Neural progenitor cell (in vitro differentiated cells): ENCODE results near the gene MARS1. TPM values are rescaled to one million over a fixed set of nuclear protein-coding genes. Genes with fewer than 3 reads are reported as not detected.

ENCODE experiments used
- DNase-seq: peaks from one replicate; pipeline ENCODE4 v3.0.0-alpha.2; 2016; ENCODE audit warnings: low spot score
- H2AFZ ChIP-seq: fragments of 200-600 bp; sonication (generic); replicated peaks from 2 replicates; pipeline ENCODE4 v1.6.1; 2016; ENCODE audit warnings: antibody characterized with exemption
- H3F3A ChIP-seq: fragments of 200-600 bp; sonication (generic); 2 replicates; pipeline ENCODE4 v1.6.1; 2016; ENCODE audit warnings: antibody characterized with exemption, low read depth
- H3K27ac ChIP-seq: fragments of 200-600 bp; sonication (generic); 2 replicates; pipeline ENCODE4 v1.5.1; 2016; ENCODE audit warnings: mild to moderate bottlenecking
- H3K27me3 ChIP-seq: fragments of 200-600 bp; sonication (generic); 2 replicates; pipeline ENCODE4 v1.6.1; 2016; ENCODE audit warnings: mild to moderate bottlenecking, moderate library complexity
- H3K36me3 ChIP-seq: fragments of 200-600 bp; sonication (generic); 2 replicates; pipeline ENCODE4 v1.5.1; 2016
- H3K4me1 ChIP-seq: fragments of 200-600 bp; sonication (generic); 2 replicates; pipeline ENCODE4 v1.6.1; 2016; ENCODE audit warnings: mixed run types
- H3K4me2 ChIP-seq: fragments of 200-600 bp; sonication (generic); 2 replicates; pipeline ENCODE4 v1.6.1; 2016
- H3K4me3 ChIP-seq: fragments of 200-600 bp; sonication (generic); 2 replicates; pipeline ENCODE4 v1.5.1; 2016
- H3K79me2 ChIP-seq: fragments of 200-600 bp; sonication (generic); 2 replicates; pipeline ENCODE4 v1.6.1; 2016; ENCODE audit warnings: low read depth
- H3K9ac ChIP-seq: fragments of 200-600 bp; sonication (generic); 2 replicates; pipeline ENCODE4 v1.6.1; 2016
- H3K9me3 ChIP-seq: fragments of 200-600 bp; sonication (generic); 2 replicates; pipeline ENCODE4 v1.5.1; 2016; ENCODE audit warnings: low read depth
- H4K20me1 ChIP-seq: fragments of 200-600 bp; sonication (generic); 2 replicates; pipeline ENCODE4 v1.6.1; 2016; ENCODE audit warnings: low read depth
- H3K27ac Mint-ChIP-seq: 3 replicates; pipeline ENCODE4 v1.8.0; 2021; ENCODE audit warnings: mixed read lengths
- H3K27me3 Mint-ChIP-seq: 2 replicates; pipeline ENCODE4 v1.8.0; 2022; ENCODE audit warnings: low read depth, mild to moderate bottlenecking, inconsistent platforms, moderate library complexity, mixed read lengths; ENCODE audit not compliant: insufficient read depth
- H3K36me3 Mint-ChIP-seq: 3 replicates; pipeline ENCODE4 v1.8.0; 2021; ENCODE audit warnings: mixed read lengths
- H3K4me1 Mint-ChIP-seq: 3 replicates; pipeline ENCODE4 v1.8.0; 2021; ENCODE audit warnings: mixed read lengths
- H3K4me3 Mint-ChIP-seq: 3 replicates; pipeline ENCODE4 v1.8.0; 2021; ENCODE audit warnings: mild to moderate bottlenecking, moderate library complexity, mixed read lengths
- H3K9me3 Mint-ChIP-seq: 3 replicates; pipeline ENCODE4 v1.8.0; 2020; ENCODE audit warnings: mixed read lengths
- EZH2 ChIP-seq: fragments of 200-600 bp; sonication (generic); IDR thresholded peaks from 2 replicates; pipeline ENCODE4 v1.6.1; 2017; ENCODE audit warnings: antibody characterized with exemption, mild to moderate bottlenecking, moderate library complexity
- EZH2phosphoT487 ChIP-seq: fragments of 200-600 bp; sonication (generic); IDR thresholded peaks from 2 replicates; pipeline ENCODE4 v1.6.1; 2017; ENCODE audit warnings: antibody characterized with exemption
- total RNA-seq: library from RNA; depleted of rRNA; stranded (reverse); fragments of >200 nt; gene quantifications from 2 replicates; pipeline ENCODE4 v1.2.3, GENCODE V29; 2015; ENCODE audit warnings: low replicate concordance
- TF ChIP-seq, protein P1 (sequence below): fragments of 200-600 bp; sonication (generic); IDR thresholded peaks from 2 replicates; pipeline ENCODE4 v1.5.1; 2017; ENCODE audit warnings: antibody characterized with exemption, mild to moderate bottlenecking

Gene MARS1
- total RNA-seq, 1 donor from 2014 or later, result 109 TPM

- H3K36me3 ChIP-seq, result no peaks in the 10 kb centered on the region
- no peak overlapping the region for H2AFZ ChIP-seq
- H4K20me1 ChIP-seq, result peaks cover 57% of the 10 kb centered on the region
- H3K4me1 ChIP-seq, result peaks cover 33% of the 10 kb centered on the region
- peak overlapping the region; percentile 10 for H3K4me3 ChIP-seq
- peak; percentile 62 for DNase-seq
- H3K9me3 ChIP-seq, result no peaks in the 10 kb centered on the region
- TF ChIP-seq EZH2 (no peak), EZH2phosphoT487 (no peak)
- TF ChIP-seq, protein P1, sequence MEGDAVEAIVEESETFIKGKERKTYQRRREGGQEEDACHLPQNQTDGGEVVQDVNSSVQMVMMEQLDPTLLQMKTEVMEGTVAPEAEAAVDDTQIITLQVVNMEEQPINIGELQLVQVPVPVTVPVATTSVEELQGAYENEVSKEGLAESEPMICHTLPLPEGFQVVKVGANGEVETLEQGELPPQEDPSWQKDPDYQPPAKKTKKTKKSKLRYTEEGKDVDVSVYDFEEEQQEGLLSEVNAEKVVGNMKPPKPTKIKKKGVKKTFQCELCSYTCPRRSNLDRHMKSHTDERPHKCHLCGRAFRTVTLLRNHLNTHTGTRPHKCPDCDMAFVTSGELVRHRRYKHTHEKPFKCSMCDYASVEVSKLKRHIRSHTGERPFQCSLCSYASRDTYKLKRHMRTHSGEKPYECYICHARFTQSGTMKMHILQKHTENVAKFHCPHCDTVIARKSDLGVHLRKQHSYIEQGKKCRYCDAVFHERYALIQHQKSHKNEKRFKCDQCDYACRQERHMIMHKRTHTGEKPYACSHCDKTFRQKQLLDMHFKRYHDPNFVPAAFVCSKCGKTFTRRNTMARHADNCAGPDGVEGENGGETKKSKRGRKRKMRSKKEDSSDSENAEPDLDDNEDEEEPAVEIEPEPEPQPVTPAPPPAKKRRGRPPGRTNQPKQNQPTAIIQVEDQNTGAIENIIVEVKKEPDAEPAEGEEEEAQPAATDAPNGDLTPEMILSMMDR, result no peak
- H3K9ac ChIP-seq, result no peak overlapping the region
- peaks cover 41% of the 10 kb centered on the region for H3K79me2 ChIP-seq
- H3K9me3 Mint-ChIP-seq, result no peaks in the 10 kb centered on the region
- peak overlapping the region; percentile 59 for H3K27ac ChIP-seq
- peak overlapping the region; percentile 70 for H3K4me2 ChIP-seq
- H3K27ac Mint-ChIP-seq, result no peak overlapping the region
- H3K4me1 Mint-ChIP-seq, result peaks cover 43% of the 10 kb centered on the region
- no peaks in the 10 kb centered on the region for H3K36me3 Mint-ChIP-seq
- H3K27me3 ChIP-seq, result peaks cover 18% of the 10 kb centered on the region
- H3K4me3 Mint-ChIP-seq, result peak overlapping the region; percentile 65
- peaks cover 51% of the 10 kb centered on the region for H3F3A ChIP-seq
- H3K27me3 Mint-ChIP-seq, result peaks cover 36% of the 10 kb centered on the region
Measured at GRCh38 chr12:57552835-57553313, 65.0 kb downstream of the MARS1 start.

DNA sequence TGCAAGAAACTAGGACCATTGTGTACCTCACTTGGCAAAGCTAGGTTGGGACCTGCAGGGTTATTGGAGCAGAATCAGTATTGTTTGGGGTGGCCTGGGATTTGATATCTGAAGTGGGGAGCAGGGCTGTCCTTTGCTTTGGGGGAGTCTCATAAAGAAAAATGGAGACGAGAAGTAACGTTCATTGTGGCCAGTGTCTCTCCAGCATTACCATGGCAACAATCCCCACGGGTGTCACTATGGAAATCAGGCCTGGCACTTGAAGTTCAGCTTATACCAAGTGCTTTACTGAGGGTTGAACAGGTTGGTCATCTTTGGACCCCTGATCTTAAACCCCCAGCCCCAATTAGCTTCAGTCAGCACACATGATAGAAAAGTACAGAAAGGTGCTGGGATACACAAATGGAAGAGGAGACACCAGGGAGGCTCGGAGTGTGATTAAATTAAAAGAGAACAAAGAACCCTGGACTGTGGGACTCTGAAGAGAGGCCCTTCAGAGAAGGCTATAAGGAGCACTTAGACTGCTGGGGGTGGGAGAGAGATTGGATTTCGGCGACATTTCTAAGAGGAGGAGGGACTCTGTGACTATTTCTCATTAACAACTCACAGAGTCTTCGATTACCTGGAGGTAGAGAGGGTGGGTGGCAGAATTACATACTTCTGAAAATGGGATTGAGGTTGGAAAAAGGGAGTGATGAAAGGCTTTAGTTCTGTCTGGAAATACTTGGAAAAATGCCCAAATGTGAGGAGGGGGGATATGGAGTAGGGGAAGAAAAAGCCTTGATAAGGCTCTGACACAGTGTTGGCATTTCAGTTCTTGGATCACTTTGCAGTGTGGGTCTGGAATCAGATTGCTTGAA, 65.7 kb downstream of the MARS1 start:
- H3K27me3 Mint-ChIP-seq, result peaks cover 33% of the 10 kb centered on the region
- peaks cover 43% of the 10 kb centered on the region for H3K79me2 ChIP-seq
- H3K36me3 Mint-ChIP-seq, result no peaks in the 10 kb centered on the region
- peaks cover 11% of the 10 kb centered on the region for H3K27me3 ChIP-seq
- peak overlapping the region; percentile 10 for H3K4me3 ChIP-seq
- H3F3A ChIP-seq, result peaks cover 44% of the 10 kb centered on the region
- no peaks in the 10 kb centered on the region for H3K36me3 ChIP-seq
- H3K4me1 ChIP-seq, result peaks cover 33% of the 10 kb centered on the region
- no peak overlapping the region for H3K9ac ChIP-seq
- TF ChIP-seq EZH2phosphoT487 (no peak), EZH2 (no peak)
- TF ChIP-seq, protein P1, result no peak
- H3K9me3 ChIP-seq, result no peaks in the 10 kb centered on the region
- no peak overlapping the region for H2AFZ ChIP-seq
- no peaks in the 10 kb centered on the region for H3K9me3 Mint-ChIP-seq
- no peak for DNase-seq
- peak overlapping the region; percentile 65 for H3K4me3 Mint-ChIP-seq
- peaks cover 57% of the 10 kb centered on the region for H4K20me1 ChIP-seq
- peak overlapping the region; percentile 64 for H3K27ac Mint-ChIP-seq
- peak overlapping the region; percentile 59 for H3K27ac ChIP-seq
- H3K4me1 Mint-ChIP-seq, result peaks cover 43% of the 10 kb centered on the region
- peak overlapping the region; percentile 70 for H3K4me2 ChIP-seq

- Histone ChIP-seq H3K79me2 (peaks cover 49% of the 10 kb centered on the region), H3F3A (peaks cover 35% of the 10 kb centered on the region), H3K9ac (no peak overlapping the region), H3K4me1 (peaks cover 33% of the 10 kb centered on the region), H2AFZ (no peak overlapping the region), H3K36me3 (no peaks in the 10 kb centered on the region), H3K4me3 (no peak overlapping the region), H3K9me3 (no peaks in the 10 kb centered on the region), H4K20me1 (peaks cover 57% of the 10 kb centered on the region), H3K27me3 (peaks cover 2% of the 10 kb centered on the region), H3K27ac (no peak overlapping the region), H3K4me2 (no peak overlapping the region)
- Mint-ChIP-seq H3K4me1 (peaks cover 43% of the 10 kb centered on the region), H3K9me3 (no peaks in the 10 kb centered on the region), H3K27ac (no peak overlapping the region), H3K27me3 (peaks cover 25% of the 10 kb centered on the region), H3K36me3 (no peaks in the 10 kb centered on the region), H3K4me3 (no peak overlapping the region)
- TF ChIP-seq EZH2phosphoT487 (no peak), EZH2 (no peak)
- TF ChIP-seq, protein P1, result no peak
- DNase-seq, result no peak
Measured at GRCh38 chr12:57554453-57554852, 66.6 kb downstream of the MARS1 start.
